ENCODE measurements around the gene ME3. TPM values are rescaled to one million over a fixed set of nuclear protein-coding genes. Genes with fewer than 3 reads are reported as not detected.

ME3 gene
- total and polyA plus RNA-seq, 2 donors (not counting 1 experiment from before 2014, with no cell fraction given), result 1.3 TPM; not detected in 1

- H3K79me2 ChIP-seq (ENCODE audit: control insufficient read depth, insufficient read depth, low read length), result no peaks in the 10 kb centered on the region
- no peak overlapping the region for H3K27ac ChIP-seq (ENCODE audit: low read length in 2 of 2)
- no peaks in the 10 kb centered on the region for H4K20me1 ChIP-seq (ENCODE audit: control insufficient read depth, insufficient read depth, low read length, poor library complexity, severe bottlenecking)
- no peak for DNase-seq
- Mint-ChIP-seq H3K27ac (no peak overlapping the region), H3K27me3 (no peaks in the 10 kb centered on the region), H3K4me1 (no peaks in the 10 kb centered on the region), H3K4me3 (no peak overlapping the region), H3K9me3 (ENCODE audit: insufficient read depth) (no peaks in the 10 kb centered on the region)
- H3K36me3 ChIP-seq (replicated peaks in 1 of 2; ENCODE audit: control extremely low read depth in 1 of 2, control insufficient read depth in 1 of 2, extremely low read depth in 1 of 2, insufficient read depth in 2 of 2, low read length in 1 of 2), result no peaks in the 10 kb centered on the region
- POLR2A ChIA-PET, result no interaction called here
- 100% methylated on average over 1 of the region's 7 CpGs for whole genome bisulfite sequencing (ENCODE audit: insufficient coverage)
- H3K4me2 ChIP-seq (replicated peaks; ENCODE audit: low read depth, low read length, poor library complexity, severe bottlenecking), result no peak overlapping the region
- no peak overlapping the region for H3K9ac ChIP-seq (ENCODE audit: low read length)
- TF ChIP-seq EZH2 (IDR thresholded peaks at IDR 0.05; ENCODE audit: borderline replicate concordance, insufficient read depth, low read depth, low read length, poor library complexity, severe bottlenecking), result no peak
- TF ChIP-seq, protein P1, sequence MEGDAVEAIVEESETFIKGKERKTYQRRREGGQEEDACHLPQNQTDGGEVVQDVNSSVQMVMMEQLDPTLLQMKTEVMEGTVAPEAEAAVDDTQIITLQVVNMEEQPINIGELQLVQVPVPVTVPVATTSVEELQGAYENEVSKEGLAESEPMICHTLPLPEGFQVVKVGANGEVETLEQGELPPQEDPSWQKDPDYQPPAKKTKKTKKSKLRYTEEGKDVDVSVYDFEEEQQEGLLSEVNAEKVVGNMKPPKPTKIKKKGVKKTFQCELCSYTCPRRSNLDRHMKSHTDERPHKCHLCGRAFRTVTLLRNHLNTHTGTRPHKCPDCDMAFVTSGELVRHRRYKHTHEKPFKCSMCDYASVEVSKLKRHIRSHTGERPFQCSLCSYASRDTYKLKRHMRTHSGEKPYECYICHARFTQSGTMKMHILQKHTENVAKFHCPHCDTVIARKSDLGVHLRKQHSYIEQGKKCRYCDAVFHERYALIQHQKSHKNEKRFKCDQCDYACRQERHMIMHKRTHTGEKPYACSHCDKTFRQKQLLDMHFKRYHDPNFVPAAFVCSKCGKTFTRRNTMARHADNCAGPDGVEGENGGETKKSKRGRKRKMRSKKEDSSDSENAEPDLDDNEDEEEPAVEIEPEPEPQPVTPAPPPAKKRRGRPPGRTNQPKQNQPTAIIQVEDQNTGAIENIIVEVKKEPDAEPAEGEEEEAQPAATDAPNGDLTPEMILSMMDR (IDR thresholded peaks at IDR 0.05), result no peak
- no peaks in the 10 kb centered on the region for H3K27me3 ChIP-seq (replicated peaks in 1 of 4; ENCODE audit: control extremely low read depth in 1 of 4, control insufficient read depth in 3 of 4, insufficient read depth in 4 of 4, low read length in 3 of 4)
- no peak overlapping the region for H2AFZ ChIP-seq (ENCODE audit: insufficient read depth, low read depth, low read length, poor library complexity, severe bottlenecking)
- no peaks in the 10 kb centered on the region for H3K4me1 ChIP-seq (ENCODE audit: control insufficient read depth in 2 of 2, insufficient read depth in 2 of 2, low read length in 2 of 2)
- no peaks in the 10 kb centered on the region for H3K9me3 ChIP-seq (ENCODE audit: control extremely low read depth in 1 of 3, control insufficient read depth in 2 of 3, insufficient read depth in 1 of 3, low read length in 2 of 3)
- no peak for ATAC-seq (ENCODE audit: low read depth)
- H3K4me3 ChIP-seq (ENCODE audit: control extremely low read depth in 1 of 5, extremely low read depth in 1 of 5, insufficient read depth in 1 of 5, low read depth in 2 of 5, low read length in 4 of 5), result no peak overlapping the region
- intact Hi-C loops (cut with micrococcal nuclease), result no loop called here
- CTCF ChIA-PET, result no interaction called here
These were observed 188.2 kb downstream of the ME3 start for GRCh38 chr11:86483940-86484794.

- Histone ChIP-seq H3K4me1 (ENCODE audit: control insufficient read depth in 2 of 2, insufficient read depth in 2 of 2, low read length in 2 of 2) (no peaks in the 10 kb centered on the region), H3K4me2 (replicated peaks; ENCODE audit: low read depth, low read length, poor library complexity, severe bottlenecking) (no peak overlapping the region), H3K27ac (ENCODE audit: low read length in 2 of 2) (no peak overlapping the region), H4K20me1 (ENCODE audit: control insufficient read depth, insufficient read depth, low read length, poor library complexity, severe bottlenecking) (no peaks in the 10 kb centered on the region), H3K27me3 (replicated peaks in 1 of 4; ENCODE audit: control extremely low read depth in 1 of 4, control insufficient read depth in 3 of 4, insufficient read depth in 4 of 4, low read length in 3 of 4) (no peaks in the 10 kb centered on the region), H2AFZ (ENCODE audit: insufficient read depth, low read depth, low read length, poor library complexity, severe bottlenecking) (no peak overlapping the region), H3K9me3 (ENCODE audit: control extremely low read depth in 1 of 3, control insufficient read depth in 2 of 3, insufficient read depth in 1 of 3, low read length in 2 of 3) (no peaks in the 10 kb centered on the region), H3K79me2 (ENCODE audit: control insufficient read depth, insufficient read depth, low read length) (no peaks in the 10 kb centered on the region), H3K4me3 (ENCODE audit: control extremely low read depth in 1 of 5, extremely low read depth in 1 of 5, insufficient read depth in 1 of 5, low read depth in 2 of 5, low read length in 4 of 5) (no peak overlapping the region), H3K9ac (ENCODE audit: low read length) (no peak overlapping the region), H3K36me3 (replicated peaks in 1 of 2; ENCODE audit: control extremely low read depth in 1 of 2, control insufficient read depth in 1 of 2, extremely low read depth in 1 of 2, insufficient read depth in 2 of 2, low read length in 1 of 2) (no peaks in the 10 kb centered on the region)
- Mint-ChIP-seq H3K4me3 (no peak overlapping the region), H3K4me1 (no peaks in the 10 kb centered on the region), H3K27ac (no peak overlapping the region), H3K9me3 (ENCODE audit: insufficient read depth) (no peaks in the 10 kb centered on the region), H3K27me3 (no peaks in the 10 kb centered on the region)
- DNase-seq, result no peak
- 96% methylated on average over 3 of the region's 3 CpGs for WGBS (ENCODE audit: insufficient coverage)
- intact Hi-C loops (cut with micrococcal nuclease), result no loop called here
- TF ChIP-seq EZH2 (IDR thresholded peaks at IDR 0.05; ENCODE audit: borderline replicate concordance, insufficient read depth, low read depth, low read length, poor library complexity, severe bottlenecking), result no peak
- TF ChIP-seq, protein P1 (IDR thresholded peaks at IDR 0.05), result no peak
- ChIA-PET CTCF (no interaction called here), POLR2A (no interaction called here)
- ATAC-seq (ENCODE audit: low read depth), result no peak
These were observed 188.8 kb downstream of the ME3 start for GRCh38 chr11:86483610-86483939.
